ENCODE results near the gene THYN1.

- TF ChIP-seq CTCF (IDR thresholded peaks at IDR 0.05) (no peak), POLR2A (IDR thresholded peaks at IDR 0.05) (no peak)
Observed at GRCh38 chr11:134205729-134206128, 47.4 kb downstream of the THYN1 start.

Measured in Peyer's patch (tissue), 4 donors.